ENCODE measurements around the gene TRA2A.

Gene TRA2A

DNA sequence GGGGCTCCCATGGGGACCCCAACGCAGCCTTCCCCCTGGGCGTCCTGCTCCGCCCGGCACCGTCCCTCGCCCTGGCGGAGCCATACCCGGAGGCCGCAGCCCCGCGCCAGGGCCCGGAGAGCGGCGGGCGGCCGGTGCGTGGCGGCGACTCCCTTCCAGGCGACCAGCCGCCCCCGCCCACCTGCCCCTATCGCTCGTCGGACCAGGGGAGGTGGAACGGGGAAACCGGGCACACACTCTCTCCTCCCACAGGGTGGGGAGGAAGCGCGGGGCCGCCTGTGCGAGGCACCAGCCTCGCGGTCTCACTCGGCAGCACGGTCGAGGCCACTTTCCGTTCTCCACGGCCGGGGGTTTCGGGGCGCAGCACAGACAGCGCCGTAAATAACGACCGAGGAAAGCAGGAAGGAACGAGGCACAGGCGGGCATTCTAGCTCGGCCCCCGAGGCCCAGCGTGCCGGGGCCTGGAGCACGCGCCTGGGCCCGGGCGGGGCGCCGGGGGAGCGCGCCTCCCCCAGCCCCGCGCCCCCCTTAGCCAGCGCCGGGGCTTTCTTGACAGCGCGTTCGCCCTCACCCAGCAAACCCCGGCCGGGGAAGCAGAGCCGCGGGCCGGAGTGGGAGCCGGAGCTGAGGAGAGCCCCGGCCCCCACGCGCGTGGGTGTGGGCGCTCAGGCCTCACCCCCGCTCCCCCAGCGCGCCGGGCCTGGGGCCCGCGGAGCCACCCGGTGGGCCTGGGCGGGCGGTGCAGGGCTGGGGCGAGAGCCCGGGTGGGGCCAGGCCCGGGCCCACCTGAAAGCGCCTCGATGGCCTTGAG is 62.4 kb downstream of the TRA2A start:
- DNase-seq: peak; percentile 51

DNA sequence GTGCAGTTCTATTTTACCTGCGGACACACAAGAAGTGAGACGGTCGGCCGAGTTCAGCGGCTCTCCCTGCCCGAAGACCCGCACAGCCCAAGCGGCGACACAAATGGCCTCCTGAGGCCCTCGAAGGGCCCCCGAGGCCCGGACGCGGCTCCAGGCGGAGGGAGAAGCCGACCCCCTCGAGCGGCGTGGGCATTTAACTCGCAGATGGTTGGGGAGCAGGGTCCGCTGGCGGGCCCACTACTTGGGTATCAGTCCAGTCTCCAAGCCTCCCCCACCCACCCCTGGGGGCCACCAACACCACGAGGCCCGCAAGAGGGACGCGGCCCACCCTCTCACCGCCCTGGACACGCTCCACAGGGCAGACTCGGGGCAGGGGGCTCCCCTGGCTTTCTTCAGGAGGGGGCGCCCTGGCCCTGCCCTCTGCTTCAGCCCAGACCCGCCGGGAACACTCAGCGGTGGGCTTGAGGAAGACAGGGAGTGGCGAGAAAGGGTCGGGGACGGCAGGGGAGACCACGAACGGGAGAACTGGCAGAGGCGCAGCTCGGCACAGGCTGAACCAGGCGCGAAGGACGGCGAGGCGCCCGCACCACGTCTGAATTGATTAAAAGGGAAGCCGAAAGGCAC is 63.1 kb downstream of the TRA2A start:
- peak; percentile 35 for DNase-seq

DNA sequence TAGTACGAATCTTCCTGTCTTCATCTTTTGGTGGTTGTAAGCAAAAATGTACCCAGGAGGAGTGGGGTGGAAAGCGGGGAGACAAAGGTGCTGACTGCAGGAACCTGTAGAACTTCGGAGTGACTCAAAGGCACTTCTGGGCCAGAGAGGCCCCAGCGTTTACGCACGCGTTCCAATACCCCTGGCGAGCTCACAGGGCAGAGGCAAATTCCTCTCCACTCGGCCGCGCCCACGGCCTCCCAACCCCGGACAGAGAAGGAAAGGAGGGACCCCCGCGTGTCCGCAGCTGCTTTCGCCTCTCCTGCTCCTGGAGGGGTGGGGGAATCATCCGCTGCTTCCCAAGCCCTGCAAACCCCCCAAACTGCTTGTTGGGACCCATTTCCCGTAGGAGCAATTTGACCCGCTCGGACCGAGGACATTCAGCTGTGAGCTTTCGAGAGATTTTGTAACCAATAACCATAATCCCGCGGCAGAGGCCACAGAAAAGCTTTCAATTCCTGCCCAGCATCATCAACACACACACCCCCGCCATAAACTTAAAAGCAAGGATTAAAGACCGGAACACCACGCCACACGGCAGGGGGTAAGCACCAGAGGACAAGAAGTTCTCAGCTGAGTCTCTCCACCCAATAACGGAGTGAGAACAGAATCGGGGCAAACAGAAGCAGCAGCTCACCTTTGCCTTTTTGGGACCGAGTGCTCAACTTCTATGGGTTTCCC is 63.8 kb downstream of the TRA2A start:
- DNase-seq: peak; percentile 35

DNA sequence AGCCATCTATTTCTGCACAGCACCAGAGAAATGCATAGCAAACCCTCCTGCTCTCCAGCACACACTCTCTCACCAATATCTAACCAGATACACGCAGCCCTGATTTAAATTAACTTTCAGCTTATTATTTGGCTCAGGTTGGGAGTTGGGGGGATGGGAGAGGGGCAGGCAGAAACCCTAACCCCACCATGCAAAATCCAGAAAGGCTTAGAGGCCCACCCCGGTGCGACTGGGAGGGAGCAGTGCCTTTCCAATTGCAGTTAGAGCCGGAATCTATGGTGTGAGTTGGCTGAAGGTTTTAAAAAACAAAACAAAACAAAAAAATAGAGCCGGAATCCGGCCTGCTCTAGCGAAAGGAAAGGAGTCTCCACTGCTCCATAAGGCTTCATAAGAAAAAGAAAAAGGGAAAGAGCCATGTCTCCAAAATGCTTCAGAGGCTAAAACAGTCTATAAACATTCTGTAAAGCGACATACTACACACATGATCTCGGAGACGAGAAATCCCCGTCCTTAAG is 64.4 kb downstream of the TRA2A start:
- no peak for DNase-seq

GRCh38 chr7:23462846-23463245 is 68.9 kb downstream of the TRA2A start:
- peak; percentile 23 for DNase-seq

GRCh38 chr7:23458044-23458443 is 73.7 kb downstream of the TRA2A start:
- no peak for DNase-seq

- DNase-seq: no peak
Observed at GRCh38 chr7:23456093-23456492, 75.7 kb downstream of the TRA2A start.

DNA sequence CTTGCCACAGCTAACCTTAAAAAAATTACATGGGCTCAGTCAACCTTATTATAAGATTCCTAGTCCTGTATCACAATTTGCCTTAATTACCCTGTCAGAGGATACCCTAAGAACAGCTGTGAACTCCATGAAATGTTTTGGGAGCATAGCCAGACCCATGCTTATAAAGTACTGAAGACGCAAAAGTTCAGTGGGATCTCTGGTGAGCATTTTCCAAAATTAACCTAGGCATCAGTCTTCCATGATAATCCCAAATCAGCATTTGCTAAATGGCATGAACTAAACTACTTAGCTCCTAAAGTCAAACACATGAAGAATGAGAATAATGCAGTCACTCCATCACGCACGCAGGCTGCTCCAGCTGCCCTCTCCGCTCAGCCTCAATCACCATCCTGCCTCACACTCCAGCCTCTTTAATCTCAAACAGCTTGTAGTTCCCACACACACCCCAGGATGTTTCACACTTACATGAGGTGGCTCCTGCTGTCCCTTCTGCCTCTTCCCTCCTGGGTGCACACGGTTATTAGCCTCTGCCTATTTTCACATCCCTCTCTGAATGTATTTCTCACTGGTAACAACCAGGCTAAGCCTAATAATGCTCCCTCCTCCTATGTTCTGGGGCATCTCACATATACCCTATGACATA is 76.8 kb downstream of the TRA2A start:
- no peak for DNase-seq
